Esophagus muscularis mucosa (tissue), 4 donors: ENCODE results near the gene PHLDB1. TPM values are rescaled to one million over a fixed set of nuclear protein-coding genes. Genes with fewer than 3 reads are reported as not detected.

Source experiments
- DNase-seq: peaks from one replicate; pipeline ENCODE4 v3.0.0-alpha.2; 2017; ENCODE audit errors: extremely low spot score
- H3K27ac ChIP-seq, 4 donors: fragments of 200-600 bp; sonication (generic); replicated peaks in 1 of 4; 1 replicate in 3 of 4; 2 replicates in 1 of 4; pipeline ENCODE4 v1.5.1; 2016 to 2019; ENCODE audit warnings: mild to moderate bottlenecking in 1 of 4
- H3K27me3 ChIP-seq, 4 donors: fragments of 200-600 bp; sonication (generic); one replicate each; pipeline versions ENCODE4 v1.5.1 to v1.6.0; 2016 to 2019
- H3K36me3 ChIP-seq, 4 donors: fragments of 200-600 bp; sonication (generic); one replicate each; pipeline ENCODE4 v1.5.1; 2016 to 2019
- H3K4me1 ChIP-seq, 4 donors: fragments of 200-600 bp; sonication (generic); one replicate each; pipeline ENCODE4 v1.5.1; 2016 to 2019
- H3K4me3 ChIP-seq, 4 donors: fragments of 200-600 bp; sonication (generic); 1 replicate in 2 of 4; 2 replicates in 2 of 4; pipeline ENCODE4 v1.5.1; 2016 to 2019; ENCODE audit warnings: mild to moderate bottlenecking in 4 of 4, moderate library complexity in 1 of 4
- H3K9me3 ChIP-seq, 4 donors: fragments of 200-600 bp; sonication (generic); 1 replicate in 3 of 4; 2 replicates in 1 of 4; pipeline ENCODE4 v1.5.1; 2016 to 2019
- CTCF ChIP-seq, 3 experiments: fragments of 200-600 bp in 2 of 3; fragments of 450-650 bp in 1 of 3; sonication (generic) in 2 of 3; IDR thresholded peaks; one replicate each; pipeline ENCODE4 v1.5.1; 2017 to 2019; ENCODE audit warnings: antibody characterized with exemption in 3 of 3, mild to moderate bottlenecking in 2 of 3, moderate library complexity in 1 of 3
- EP300 ChIP-seq: sonication (generic); formaldehyde crosslinking; IDR thresholded peaks from one replicate; pipeline ENCODE4 v1.6.1; 2017; ENCODE audit warnings: antibody characterized with exemption
- POLR2A ChIP-seq: fragments of 450-650 bp; IDR thresholded peaks from one replicate; pipeline ENCODE4 v1.6.1; 2017; ENCODE audit warnings: antibody characterized with exemption, moderate library complexity, mild to moderate bottlenecking, low read depth
- POLR2AphosphoS5 ChIP-seq, 2 donors: sonication (generic); formaldehyde crosslinking; IDR thresholded peaks; one replicate each; pipeline ENCODE4 v1.6.1; 2017; ENCODE audit warnings: antibody characterized with exemption in 2 of 2
- WGBS: methylation state at CpG from one replicate; pipeline ENCODE4 v1.1.5; 2018; 5-methylcytosine and 5-hydroxymethylcytosine counted together
- intact Hi-C: fragments of 100-400 bp; cut with DNase I; formaldehyde crosslinking; loops from one replicate; pipeline ENCODE4 v1.15.1; 2023
- total RNA-seq, 4 donors: library from RNA; depleted of rRNA; stranded (reverse); fragments of >200 nt; gene quantifications; one replicate each; pipeline versions ENCODE4 v1.1.0 to v1.2.1, GENCODE V29; 2016

Gene PHLDB1
- total RNA-seq, 4 donors from 2014 or later, result 62.6 to 92.2 (median 78.9) TPM

GRCh38 chr11:118628031-118628430, 20.6 kb downstream of the PHLDB1 start:
- intact Hi-C loops, result no loop called here
- Histone ChIP-seq H3K27me3 (no peaks in the 10 kb centered on the region), H3K27ac (peak overlapping the region in 2 of 4 donors; percentile 7 to 27), H3K9me3 (no peaks in the 10 kb centered on the region), H3K36me3 (peaks cover 16 to 89% (median 76%) of the 10 kb centered on the region in 4 donors), H3K4me1 (peaks cover 46 to 67% (median 56%) of the 10 kb centered on the region in 4 donors), H3K4me3 (no peak overlapping the region)
- TF ChIP-seq POLR2A (no peak), POLR2AphosphoS5 (IDR thresholded peaks at IDR 0.05) (no peak), EP300 (no peak), CTCF (IDR thresholded peaks at IDR 0.05) (no peak)
- DNase-seq, result no peak
- 80% methylated on average over 1 of the region's 20 CpGs for WGBS

GRCh38 chr11:118628432-118628831, 21.0 kb downstream of the PHLDB1 start:
- peaks cover 46 to 67% (median 55%) of the 10 kb centered on the region in 4 donors for H3K4me1 ChIP-seq
- no peak overlapping the region for H3K4me3 ChIP-seq
- WGBS, result 88% methylated on average over 13 of the region's 13 CpGs
- H3K9me3 ChIP-seq, result no peaks in the 10 kb centered on the region
- peaks cover 16 to 93% (median 79%) of the 10 kb centered on the region in 4 donors for H3K36me3 ChIP-seq
- DNase-seq, result no peak
- intact Hi-C loops, result no loop called here
- no peaks in the 10 kb centered on the region for H3K27me3 ChIP-seq
- no peak for TF ChIP-seq POLR2AphosphoS5 (IDR thresholded peaks at IDR 0.05)
- no peak for TF ChIP-seq POLR2A
- no peak for TF ChIP-seq EP300
- TF ChIP-seq CTCF (IDR thresholded peaks at IDR 0.05), result no peak
- H3K27ac ChIP-seq, result peak overlapping the region in 2 of 4 donors; percentile 7 to 27

DNA sequence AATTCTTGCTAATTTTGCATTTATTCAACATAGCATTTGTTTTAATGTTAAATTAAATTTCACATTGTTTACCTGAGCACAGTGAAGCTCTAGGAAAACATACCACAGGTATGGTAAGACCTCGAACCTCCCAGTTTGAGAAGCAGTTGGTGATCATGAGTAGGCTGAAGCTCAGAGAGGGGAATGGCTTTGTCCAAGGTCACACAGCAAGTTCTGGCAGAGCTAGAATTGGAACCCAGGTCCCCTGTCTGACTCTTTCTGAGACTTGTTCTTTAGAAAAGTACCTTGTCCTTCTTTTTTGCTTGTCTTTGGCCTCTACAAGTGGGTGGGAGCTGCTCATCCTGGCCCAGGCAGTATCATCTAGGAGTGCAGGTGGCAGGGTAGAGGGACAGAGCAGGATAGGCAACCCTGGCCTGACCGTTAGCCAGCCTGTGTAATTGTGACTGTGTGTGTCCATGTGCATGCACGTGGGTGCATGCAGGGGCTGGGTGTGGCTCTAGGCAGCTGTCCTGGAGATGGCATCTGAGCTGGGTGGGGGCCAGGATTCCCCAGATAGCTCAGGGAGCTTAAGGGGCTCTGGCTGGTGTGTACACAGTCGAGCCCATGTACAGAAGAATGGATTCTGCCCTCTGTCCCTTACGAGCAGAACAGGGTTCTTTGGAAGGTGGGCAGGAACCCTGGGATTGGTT, 21.6 kb downstream of the PHLDB1 start:
- TF ChIP-seq POLR2A, result no peak
- no peak for TF ChIP-seq EP300
- TF ChIP-seq CTCF (IDR thresholded peaks at IDR 0.05), result no peak
- TF ChIP-seq POLR2AphosphoS5 (IDR thresholded peaks at IDR 0.05), result no peak
- no peaks in the 10 kb centered on the region for H3K27me3 ChIP-seq
- no peaks in the 10 kb centered on the region for H3K9me3 ChIP-seq
- H3K4me3 ChIP-seq, result no peak overlapping the region
- DNase-seq, result no peak
- peaks cover 16 to 99% (median 79%) of the 10 kb centered on the region in 4 donors for H3K36me3 ChIP-seq
- WGBS, result 83% methylated on average over 4 of the region's 5 CpGs
- no peak overlapping the region for H3K27ac ChIP-seq
- intact Hi-C loops, result no loop called here
- H3K4me1 ChIP-seq, result peaks cover 48 to 70% (median 59%) of the 10 kb centered on the region in 4 donors

DNA sequence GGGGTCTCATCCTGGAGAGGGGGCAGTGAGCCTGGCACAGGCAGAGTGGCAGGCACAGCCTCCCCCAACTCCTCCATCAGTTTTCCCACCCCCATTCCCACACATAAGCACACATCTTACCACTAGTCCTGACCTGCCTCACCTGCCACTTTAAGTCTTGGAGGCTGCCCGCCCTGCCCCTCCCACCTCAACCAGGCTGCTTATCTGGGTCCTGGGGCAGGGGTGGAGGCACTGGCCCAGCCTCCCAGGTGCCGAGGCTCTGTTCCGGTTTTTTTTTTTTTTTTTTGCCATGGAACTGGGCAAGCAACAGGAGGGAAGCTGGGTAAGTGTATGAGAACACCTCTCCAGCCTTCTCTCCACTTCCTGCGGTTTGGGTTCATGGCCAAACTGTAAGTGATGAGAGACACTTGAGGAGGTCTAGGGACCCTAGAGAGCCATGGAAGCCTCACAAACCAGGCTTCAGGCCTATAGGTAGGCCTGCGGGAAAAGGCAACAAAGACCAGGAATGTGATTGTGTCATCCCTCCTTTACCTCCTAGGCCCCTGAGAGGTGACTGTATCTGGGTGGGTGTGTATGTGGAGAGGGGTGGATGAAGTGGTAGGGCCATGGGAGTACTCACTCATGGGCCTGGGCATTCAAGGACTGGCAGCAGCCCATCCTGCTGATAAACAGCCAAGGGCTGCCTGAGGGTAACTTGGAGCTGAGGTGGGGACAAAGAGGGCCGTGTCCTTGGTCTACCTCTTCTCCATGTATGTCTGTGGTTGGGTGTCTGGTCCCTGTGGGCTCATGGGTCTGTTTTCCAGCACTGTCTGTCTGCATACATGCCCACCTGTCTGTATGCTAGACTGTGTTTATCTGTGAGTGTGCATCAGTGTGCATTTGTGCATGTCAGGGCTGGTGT, 22.6 kb downstream of the PHLDB1 start:
- peaks cover 53 to 76% (median 67%) of the 10 kb centered on the region in 4 donors for H3K4me1 ChIP-seq
- intact Hi-C loops, result no loop called here
- no peaks in the 10 kb centered on the region for H3K9me3 ChIP-seq
- 92% methylated on average over 6 of the region's 6 CpGs for WGBS
- no peak for TF ChIP-seq POLR2A
- no peak for TF ChIP-seq CTCF (IDR thresholded peaks at IDR 0.05)
- H3K4me3 ChIP-seq, result no peak overlapping the region
- peaks cover 14 to 100% (median 73%) of the 10 kb centered on the region in 4 donors for H3K36me3 ChIP-seq
- no peaks in the 10 kb centered on the region for H3K27me3 ChIP-seq
- H3K27ac ChIP-seq, result no peak overlapping the region
- no peak for DNase-seq
